NT2/D1 (cell line): Measurements from ENCODE around the gene DLL4.

Experiments used
- SUZ12 ChIP-seq: IDR thresholded peaks from 2 replicates; pipeline ENCODE4 v1.6.1; 2011; ENCODE audit not compliant: insufficient read length, insufficient read depth; ENCODE audit errors: extremely low read depth
- YY1 ChIP-seq: IDR thresholded peaks from 2 replicates; pipeline ENCODE4 v1.6.1; 2011; ENCODE audit not compliant: insufficient read length, insufficient read depth
- ZNF274 ChIP-seq: IDR thresholded peaks from 2 replicates; pipeline ENCODE4 v1.6.1; 2011; ENCODE audit warnings: mild to moderate bottlenecking, low read depth, low read length

DNA sequence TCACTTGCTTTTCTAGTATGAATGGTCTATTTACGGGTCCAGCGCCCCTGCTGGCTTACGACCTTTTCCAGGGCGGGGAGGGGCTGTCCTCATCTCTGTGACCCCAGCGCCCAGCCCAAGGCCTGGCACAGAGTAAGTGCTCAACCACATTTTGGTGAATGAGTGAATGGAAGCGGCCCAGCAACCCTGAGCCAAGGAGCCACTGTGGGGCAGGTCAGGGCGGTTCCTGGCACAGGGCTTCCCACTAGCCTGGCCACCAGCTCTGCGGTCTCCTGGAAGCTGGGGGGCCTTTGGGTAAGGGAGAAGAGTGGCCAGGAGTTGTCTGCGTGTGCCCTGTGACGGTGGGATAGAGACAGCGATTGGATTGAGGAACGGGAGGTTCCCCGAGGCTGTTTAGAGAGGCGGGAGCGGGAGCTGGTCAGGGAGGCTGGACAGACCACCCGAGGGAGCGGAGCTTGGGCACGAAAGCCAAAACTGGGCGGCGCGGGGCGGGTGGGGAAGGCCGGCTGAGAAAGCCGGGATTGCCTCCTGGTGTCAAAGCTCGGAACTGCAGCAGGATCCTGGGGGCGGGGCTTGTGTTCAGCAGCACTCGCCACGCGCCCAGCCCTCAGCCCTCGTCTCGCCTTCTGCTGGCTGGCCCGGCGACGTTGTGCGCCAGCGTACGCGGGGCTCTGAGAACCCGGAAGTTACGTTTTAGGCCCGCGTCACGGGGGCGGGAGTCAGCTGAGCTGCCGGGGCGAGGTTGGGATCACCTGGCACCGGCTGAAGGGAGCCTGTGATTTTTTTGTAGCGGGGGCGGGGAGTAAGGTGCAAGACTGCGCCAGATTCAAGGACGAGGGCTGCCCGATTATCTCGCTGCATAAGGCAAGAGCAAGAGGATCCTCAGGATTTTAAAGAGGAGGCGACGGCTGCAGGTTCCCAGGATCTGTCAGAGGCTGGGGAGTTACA, 35.1 kb upstream of the DLL4 start, which contains the start of gene VPS18:
- TF ChIP-seq YY1 = no peak
- TF ChIP-seq ZNF274 = no peak
- no peak for TF ChIP-seq SUZ12
